Hepatocyte (in vitro differentiated cells): Measurements from ENCODE around the gene AMBRA1.

ENCODE experiments used
- EZH2phosphoT487 ChIP-seq: fragments of 200-600 bp; sonication (generic); IDR thresholded peaks from one replicate; pipeline ENCODE4 v1.6.1; 2018; ENCODE audit warnings: antibody characterized with exemption, mild to moderate bottlenecking, low read depth, moderate library complexity; ENCODE audit not compliant: unreplicated experiment, severe bottlenecking
- TF ChIP-seq, protein P1 (sequence below): fragments of 200-600 bp; sonication (generic); IDR thresholded peaks from 2 replicates; pipeline ENCODE4 v1.5.1; 2016; ENCODE audit warnings: antibody characterized with exemption, mild to moderate bottlenecking; ENCODE audit not compliant: poor library complexity

DNA sequence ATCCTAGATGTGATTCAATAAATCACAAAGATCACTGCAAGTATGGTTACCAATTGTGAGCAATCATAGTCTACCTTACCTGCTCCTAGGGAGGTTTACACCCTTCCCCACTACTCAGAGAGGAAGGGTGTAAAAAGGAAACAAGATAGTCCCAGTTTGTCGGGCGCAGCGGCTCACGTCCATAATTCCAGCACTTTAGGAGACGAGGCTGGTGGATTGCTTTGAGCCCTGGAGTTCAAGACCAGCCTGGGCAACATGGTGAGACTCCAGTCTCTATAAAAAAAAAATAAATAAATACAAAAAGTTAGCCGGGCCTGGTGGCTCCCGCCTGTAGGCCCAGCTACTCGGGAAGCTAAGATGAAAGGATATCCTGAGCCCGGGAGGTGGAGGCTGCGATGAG is 962 bp upstream of the AMBRA1 start:
- no peak for TF ChIP-seq EZH2phosphoT487
- TF ChIP-seq, protein P1, sequence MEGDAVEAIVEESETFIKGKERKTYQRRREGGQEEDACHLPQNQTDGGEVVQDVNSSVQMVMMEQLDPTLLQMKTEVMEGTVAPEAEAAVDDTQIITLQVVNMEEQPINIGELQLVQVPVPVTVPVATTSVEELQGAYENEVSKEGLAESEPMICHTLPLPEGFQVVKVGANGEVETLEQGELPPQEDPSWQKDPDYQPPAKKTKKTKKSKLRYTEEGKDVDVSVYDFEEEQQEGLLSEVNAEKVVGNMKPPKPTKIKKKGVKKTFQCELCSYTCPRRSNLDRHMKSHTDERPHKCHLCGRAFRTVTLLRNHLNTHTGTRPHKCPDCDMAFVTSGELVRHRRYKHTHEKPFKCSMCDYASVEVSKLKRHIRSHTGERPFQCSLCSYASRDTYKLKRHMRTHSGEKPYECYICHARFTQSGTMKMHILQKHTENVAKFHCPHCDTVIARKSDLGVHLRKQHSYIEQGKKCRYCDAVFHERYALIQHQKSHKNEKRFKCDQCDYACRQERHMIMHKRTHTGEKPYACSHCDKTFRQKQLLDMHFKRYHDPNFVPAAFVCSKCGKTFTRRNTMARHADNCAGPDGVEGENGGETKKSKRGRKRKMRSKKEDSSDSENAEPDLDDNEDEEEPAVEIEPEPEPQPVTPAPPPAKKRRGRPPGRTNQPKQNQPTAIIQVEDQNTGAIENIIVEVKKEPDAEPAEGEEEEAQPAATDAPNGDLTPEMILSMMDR: no peak
